ENCODE results near the gene GCNT2.
"Not testable (repeated sequence)": the region's sequence is repeated elsewhere in the genome, so short reads cannot be mapped to it uniquely, and the experiment has no call there.

DNA sequence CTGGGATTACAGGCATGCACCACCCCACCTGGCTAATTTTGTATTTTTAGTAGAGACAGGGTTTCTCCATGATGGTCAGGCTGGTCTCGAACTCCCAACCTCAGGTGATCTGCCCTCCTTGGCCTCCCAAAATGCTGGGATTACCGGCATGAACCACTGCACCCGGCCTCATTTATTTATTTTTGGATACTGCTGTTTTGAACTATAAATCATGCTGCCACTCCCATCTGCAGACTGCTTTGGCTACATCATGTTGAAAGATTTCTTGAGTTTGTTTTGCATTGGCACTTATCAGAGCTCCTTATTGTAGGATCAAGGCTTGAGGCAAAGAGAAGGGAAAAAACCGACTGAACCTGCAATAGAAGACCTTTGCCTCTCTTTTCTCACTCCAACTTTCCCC is 60.3 kb downstream of the GCNT2 start:
- TF ChIP-seq, protein P1, sequence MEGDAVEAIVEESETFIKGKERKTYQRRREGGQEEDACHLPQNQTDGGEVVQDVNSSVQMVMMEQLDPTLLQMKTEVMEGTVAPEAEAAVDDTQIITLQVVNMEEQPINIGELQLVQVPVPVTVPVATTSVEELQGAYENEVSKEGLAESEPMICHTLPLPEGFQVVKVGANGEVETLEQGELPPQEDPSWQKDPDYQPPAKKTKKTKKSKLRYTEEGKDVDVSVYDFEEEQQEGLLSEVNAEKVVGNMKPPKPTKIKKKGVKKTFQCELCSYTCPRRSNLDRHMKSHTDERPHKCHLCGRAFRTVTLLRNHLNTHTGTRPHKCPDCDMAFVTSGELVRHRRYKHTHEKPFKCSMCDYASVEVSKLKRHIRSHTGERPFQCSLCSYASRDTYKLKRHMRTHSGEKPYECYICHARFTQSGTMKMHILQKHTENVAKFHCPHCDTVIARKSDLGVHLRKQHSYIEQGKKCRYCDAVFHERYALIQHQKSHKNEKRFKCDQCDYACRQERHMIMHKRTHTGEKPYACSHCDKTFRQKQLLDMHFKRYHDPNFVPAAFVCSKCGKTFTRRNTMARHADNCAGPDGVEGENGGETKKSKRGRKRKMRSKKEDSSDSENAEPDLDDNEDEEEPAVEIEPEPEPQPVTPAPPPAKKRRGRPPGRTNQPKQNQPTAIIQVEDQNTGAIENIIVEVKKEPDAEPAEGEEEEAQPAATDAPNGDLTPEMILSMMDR (conservative IDR thresholded peaks at IDR 0.05 in 1 of 2, IDR thresholded peaks at IDR 0.05 in 1 of 2; ENCODE audit: low read depth in 1 of 2, low read length in 2 of 2): not testable (repeated sequence)
- not testable (repeated sequence) for TF ChIP-seq EZH2 (IDR thresholded peaks at IDR 0.05; ENCODE audit: low read length, missing control alignments)

All from fibroblast of lung (primary cell).